AG10803 (cell line): ENCODE measurements around the gene GNG13.
A peak's percentile ranks its signal among the peaks of the same experiment; 100 is the strongest.

Experiments used
- DNase-seq: peaks from one replicate; pipeline ENCODE4 v3.0.0; 2010; ENCODE audit warnings: low read depth
- H3K4me3 ChIP-seq: 2 replicates; pipeline ENCODE4 v1.5.1; 2011; ENCODE audit warnings: mild to moderate bottlenecking, low read length, control low read depth
- TF ChIP-seq, protein P1 (sequence below): conservative IDR thresholded peaks from 2 replicates; pipeline ENCODE4 v1.5.1; 2011; ENCODE audit warnings: mild to moderate bottlenecking, low read length, control low read depth, inconsistent platforms

The GNG13 gene

GRCh38 chr16:793414-793813, 7.1 kb downstream of the GNG13 start:
- no peak overlapping the region for H3K4me3 ChIP-seq
- TF ChIP-seq, protein P1, sequence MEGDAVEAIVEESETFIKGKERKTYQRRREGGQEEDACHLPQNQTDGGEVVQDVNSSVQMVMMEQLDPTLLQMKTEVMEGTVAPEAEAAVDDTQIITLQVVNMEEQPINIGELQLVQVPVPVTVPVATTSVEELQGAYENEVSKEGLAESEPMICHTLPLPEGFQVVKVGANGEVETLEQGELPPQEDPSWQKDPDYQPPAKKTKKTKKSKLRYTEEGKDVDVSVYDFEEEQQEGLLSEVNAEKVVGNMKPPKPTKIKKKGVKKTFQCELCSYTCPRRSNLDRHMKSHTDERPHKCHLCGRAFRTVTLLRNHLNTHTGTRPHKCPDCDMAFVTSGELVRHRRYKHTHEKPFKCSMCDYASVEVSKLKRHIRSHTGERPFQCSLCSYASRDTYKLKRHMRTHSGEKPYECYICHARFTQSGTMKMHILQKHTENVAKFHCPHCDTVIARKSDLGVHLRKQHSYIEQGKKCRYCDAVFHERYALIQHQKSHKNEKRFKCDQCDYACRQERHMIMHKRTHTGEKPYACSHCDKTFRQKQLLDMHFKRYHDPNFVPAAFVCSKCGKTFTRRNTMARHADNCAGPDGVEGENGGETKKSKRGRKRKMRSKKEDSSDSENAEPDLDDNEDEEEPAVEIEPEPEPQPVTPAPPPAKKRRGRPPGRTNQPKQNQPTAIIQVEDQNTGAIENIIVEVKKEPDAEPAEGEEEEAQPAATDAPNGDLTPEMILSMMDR = no peak
- no peak for DNase-seq

DNA sequence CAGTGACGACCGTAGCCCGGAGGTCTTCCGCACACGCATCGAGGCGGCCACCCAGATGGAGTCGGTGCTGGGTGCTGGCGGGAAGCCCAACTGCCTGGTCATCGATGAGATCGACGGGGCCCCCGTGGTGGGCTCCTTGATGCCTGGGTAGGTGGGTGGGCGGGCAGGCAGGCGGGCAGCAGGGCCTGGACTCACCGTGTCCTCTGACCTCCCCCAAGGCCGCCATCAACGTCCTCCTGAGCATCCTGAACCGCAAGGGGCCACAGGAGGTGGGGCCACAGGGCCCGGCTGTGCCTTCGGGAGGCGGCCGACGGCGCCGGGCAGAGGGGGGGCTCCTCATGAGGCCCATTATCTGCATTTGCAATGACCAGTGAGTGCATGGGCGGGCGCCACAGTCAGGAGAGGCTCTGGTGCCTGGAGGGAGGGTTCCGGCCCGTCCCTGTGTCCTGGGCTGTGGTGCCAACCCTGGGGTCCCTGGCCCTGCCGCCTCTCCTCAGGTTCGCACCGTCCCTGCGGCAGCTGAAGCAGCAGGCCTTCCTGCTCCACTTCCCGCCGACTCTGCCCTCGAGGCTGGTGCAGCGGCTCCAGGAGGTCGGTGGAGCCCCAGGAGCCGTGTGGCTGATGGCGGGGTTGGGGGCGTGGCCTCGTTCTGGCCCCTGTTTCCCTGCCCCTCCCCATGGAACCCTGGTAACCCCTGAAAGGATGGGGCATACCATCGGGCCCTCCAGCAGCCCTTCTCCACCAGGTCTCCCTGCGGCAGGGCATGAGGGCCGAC, 8.1 kb downstream of the GNG13 start:
- no peak overlapping the region for H3K4me3 ChIP-seq
- no peak for DNase-seq
- TF ChIP-seq, protein P1 = no peak

GRCh38 chr16:791131-791530, 9.4 kb downstream of the GNG13 start:
- H3K4me3 ChIP-seq = no peak overlapping the region
- no peak for DNase-seq
- TF ChIP-seq, protein P1 = no peak

DNA sequence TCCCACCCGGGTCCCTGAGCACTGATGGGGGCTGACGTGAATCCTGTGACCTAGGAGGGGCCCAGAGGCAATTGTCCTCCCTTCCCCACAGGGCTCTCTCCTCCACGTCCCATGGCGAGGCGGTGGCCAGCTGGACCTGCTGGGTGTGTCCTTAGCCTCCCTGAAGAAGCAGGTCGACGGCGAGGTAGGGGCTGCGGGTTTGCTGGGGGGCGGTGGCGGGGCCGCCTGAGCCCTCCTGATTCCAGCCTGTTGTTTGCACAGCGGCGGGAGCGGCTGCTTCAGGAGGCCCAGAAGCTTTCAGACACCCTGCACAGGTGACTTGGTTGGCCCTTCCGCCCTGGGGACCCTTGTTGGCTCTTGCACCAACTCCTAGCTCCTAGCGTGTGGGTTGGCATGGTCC, 10.4 kb downstream of the GNG13 start:
- H3K4me3 ChIP-seq = no peak overlapping the region
- TF ChIP-seq, protein P1 = no peak
- no peak for DNase-seq

GRCh38 chr16:789191-789850, 11.2 kb downstream of the GNG13 start:
- DNase-seq = no peak
- peak overlapping the region; percentile 78 for H3K4me3 ChIP-seq
- TF ChIP-seq, protein P1 = no peak

GRCh38 chr16:788399-789126, 12.0 kb downstream of the GNG13 start, which contains the start of gene CHTF18:
CHTF18 (plus strand) TSS chr16:788620; CDS start chr16:788685, 65 bp downstream.
- DNase-seq = peak; percentile 89
- TF ChIP-seq, protein P1 = no peak

More at GRCh38 chr16:788399-789126, 12.0 kb downstream of the GNG13 start, which contains the start of gene CHTF18:
- H3K4me3 ChIP-seq = peak within 1 kb of the TSS; percentile 85
